HG03457 (cell line): ENCODE data around the gene DNAAF3.
"Not testable (repeated sequence)": the region's sequence is repeated elsewhere in the genome, so short reads cannot be mapped to it uniquely, and the experiment has no call there.

Source experiments
- ATAC-seq: cut with Tn5 transposase; IDR thresholded peaks from one replicate; pipeline ENCODE4 v1.9.1; 2021; ENCODE audit warnings: moderate number of reproducible peaks; ENCODE audit not compliant: unreplicated experiment

Gene DNAAF3

GRCh38 chr19:55176076-55176475, 9.7 kb upstream of the DNAAF3 start:
- ATAC-seq = no peak

DNA sequence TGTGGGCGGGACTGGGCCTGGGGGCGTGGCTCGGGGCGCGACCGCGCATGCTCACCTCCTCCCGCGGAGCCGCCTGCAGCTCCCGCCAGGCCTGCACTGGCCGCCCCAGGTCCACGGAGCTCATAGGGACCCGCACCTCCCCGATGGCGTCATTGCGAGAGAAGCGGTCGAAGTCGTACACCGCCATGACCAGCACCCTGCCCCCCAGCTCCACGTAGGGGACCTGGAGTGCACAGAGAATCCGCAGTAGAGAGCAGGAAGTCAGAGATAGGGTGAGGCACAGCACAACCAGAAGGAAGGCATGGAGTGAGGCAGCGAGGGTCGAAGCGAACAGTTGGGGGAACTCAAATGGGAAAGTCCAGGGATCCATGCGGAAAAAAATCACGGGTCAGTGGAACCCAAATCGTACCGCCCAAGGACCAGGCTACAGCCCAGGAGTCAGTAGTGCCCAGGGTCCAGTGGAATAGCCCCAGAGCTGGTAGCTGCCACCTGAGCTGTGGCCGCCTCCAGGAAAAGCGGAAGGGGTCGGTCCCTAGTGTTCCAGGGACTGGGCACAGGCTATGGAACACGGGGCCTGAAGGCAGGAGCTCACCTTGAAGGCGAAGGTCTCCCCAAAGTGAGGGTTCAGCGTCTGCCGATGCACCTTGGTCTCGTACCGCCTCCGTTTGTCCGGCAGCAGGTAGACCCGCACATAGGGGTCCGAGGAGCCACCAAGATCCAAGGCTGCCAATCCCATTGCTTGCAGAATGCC, 8.9 kb upstream of the DNAAF3 start:
- ATAC-seq = no peak

- ATAC-seq = no peak
These were observed 8.2 kb upstream of the DNAAF3 start for GRCh38 chr19:55174425-55175116.

DNA sequence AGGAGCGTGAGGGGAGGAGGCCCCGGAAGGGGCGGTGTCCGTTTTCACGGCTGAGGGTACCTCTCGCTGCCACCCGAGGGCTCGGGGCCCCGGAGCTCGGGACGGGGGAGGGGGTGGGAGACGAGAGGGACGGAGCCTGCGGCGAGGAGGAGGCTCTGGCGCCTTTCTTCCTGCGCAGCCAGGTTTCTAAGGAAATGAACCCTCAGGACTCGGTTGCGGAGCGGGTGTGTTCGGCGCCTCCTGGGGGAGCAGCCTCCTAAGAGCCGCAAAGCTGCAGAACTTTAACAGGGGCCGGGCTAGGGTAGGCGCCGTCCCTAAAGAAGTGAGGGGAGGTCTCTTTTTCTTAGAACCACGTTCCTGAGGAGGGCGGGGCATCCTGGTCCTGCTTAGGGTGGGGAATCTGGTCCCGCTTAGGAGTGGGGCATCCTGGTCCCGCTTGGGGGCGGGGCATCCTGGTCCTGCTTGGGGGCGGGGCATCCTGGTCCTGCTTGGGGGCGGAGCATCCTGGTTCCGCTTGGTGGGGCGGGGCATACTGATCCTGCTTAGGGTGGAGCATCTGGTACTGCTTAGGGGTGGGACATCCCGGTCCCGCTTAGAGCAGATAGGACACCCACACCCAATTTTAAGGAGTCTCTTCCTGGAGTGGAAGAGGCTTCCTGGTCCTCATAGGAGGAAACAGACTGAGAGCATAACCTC, 7.4 kb upstream of the DNAAF3 start:
- ATAC-seq = no peak

DNA sequence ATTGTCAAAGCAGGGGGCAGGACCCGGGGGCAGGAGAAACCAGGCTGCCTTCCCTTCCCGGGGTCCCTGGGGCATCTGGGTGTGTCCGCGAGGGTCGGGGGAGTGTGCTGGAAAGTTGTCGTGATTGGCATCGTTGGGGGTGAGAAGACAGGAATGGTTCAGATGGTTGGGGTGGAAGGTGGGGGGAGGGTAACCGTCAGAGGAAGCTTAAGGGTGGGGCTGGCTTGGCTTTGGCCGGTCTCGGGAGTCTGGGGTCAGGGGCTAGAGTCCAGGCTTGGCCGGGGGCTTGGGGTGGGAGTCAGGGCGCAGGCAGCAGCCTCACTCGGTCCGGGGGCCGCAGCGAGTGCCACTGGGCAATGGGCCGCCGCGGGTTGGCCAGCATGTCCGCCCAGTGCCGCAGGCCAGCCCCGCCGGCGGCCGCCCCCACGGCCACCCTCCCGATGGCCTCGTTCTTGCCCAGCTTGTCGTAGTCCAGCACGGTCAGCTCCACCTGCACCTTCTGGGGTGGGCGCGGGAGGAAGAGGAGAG, 6.8 kb upstream of the DNAAF3 start:
- no peak for ATAC-seq

DNA sequence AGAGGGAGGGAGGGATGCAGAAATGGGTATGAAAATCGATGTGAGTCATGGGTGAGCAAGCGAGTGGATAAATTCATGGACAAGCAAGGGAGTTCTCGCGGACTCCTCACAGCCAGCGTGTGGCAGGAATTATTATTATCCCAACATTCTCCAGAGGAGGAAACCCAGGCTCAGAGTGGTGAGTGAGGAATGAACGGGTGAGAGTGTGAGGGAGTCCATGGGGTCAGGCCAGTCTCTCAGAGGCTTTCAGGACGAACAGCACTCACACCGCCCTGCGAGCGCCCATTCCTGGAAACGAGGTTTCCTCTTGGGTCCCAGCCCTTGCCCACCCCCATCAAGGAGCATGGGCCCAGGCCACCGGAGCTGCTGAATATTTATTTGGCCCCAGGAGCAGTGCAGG, 6.3 kb upstream of the DNAAF3 start:
- no peak for ATAC-seq

DNA sequence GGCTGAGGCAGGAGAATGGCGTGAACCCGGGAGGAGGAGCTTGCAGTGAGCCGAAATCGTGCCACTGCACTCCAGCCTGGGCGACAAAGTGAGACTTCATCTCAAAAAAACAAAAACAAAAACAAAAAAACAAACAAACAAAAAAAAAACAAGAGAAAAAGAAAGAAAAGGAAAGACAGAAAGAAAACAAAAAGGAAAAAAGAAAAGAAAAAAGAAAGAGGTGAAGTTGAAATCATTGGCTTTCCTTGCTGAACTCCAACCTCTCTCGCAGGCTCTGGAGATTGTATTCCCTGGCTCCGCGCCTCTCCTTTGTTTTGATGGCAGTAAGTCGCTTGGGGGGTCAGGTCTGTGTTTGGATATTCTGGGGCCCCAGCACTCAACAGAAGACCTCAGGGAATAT, 5.9 kb upstream of the DNAAF3 start:
- not testable (repeated sequence) for ATAC-seq

DNA sequence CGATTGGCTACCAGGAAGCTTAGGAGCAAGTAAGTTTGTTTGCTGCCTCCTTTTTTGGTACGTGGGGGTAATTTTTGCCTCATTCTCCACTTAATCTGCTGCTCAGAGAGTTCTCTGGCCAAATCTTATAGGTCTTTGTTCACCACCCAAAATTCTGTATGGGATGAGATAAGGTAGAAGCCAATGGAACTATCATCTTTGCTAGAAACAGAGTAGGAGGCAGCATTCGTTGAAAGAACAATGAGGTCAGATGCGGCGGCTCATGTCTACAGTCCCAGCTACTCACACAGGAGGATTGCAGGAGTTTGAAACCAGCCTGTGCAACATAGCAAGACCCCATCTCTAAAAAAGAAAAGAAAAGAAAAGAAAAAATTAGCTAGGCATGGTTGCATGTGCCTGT, 5.0 kb upstream of the DNAAF3 start:
- no peak for ATAC-seq

- no peak for ATAC-seq
These were observed 2.7 kb upstream of the DNAAF3 start for GRCh38 chr19:55169136-55169535.

DNA sequence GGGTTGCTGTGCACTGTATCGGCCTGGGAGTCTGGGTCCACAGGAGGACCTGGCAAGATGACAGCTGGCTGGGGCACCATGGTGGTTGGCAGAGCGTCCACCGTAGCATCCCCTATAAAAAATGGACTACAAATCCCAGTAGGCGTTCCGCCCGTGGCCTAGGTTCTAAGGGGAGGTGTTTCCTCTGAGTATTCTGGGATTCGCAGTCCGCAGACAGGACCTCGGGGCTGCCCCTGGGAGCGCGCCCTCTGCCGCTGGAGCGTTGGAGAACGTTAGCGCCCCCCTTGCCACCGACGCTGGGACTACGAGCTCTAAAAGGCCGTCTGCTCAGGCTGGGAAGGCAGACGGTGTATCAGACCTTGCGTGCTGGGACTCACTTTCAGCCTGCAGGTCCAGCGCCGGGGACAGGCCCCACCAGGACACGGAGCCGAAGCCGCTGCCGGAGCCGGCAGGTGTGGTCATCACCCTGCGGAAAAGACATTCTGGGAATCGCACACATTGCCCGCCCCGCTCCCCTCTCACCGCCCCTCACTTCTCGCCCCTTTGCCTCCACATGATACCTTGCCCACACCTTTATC, 372 bp downstream of the DNAAF3 start:
- ATAC-seq = no peak

DNA sequence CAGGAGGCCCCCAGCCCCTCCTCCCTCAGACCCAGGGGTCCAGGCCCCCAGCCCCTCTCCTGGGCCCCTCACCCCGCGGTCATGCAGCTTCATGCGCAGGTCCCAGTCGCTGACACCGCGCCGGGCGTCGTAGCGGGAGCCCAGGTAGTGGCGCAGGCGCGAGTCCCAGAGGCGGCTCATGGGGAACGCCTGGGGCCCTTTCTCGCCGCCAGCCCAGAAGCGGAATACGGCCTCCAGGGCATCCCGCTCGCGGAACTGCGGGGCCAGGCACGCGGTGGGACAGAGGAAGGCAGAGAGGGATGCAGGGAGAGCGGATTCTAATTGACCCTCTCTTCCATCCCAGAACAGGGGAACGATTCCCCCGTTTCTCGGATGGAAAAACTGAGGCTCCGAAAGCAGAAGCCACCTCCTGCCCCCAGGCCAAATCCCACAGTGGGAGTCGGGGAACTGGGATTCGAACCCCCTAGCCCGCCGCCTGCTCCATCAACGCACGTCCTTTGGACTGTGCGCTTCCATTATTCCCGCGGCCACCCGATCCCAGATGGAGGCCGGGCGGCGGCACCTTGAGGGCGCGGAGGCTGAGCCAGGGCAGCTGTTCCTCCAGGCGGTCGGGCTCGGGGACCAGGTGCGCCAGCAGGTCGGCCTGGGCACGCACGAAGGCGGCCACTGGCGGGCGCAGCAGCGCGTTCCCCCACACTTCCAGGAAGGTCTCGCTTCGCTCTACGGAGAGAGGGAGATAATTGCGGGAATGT, 4.7 kb downstream of the DNAAF3 start:
- no peak for ATAC-seq

- ATAC-seq = no peak
These were observed 5.4 kb downstream of the DNAAF3 start for GRCh38 chr19:55160986-55161365.

- no peak for ATAC-seq
These were observed 6.1 kb downstream of the DNAAF3 start for GRCh38 chr19:55160128-55160985.

DNA sequence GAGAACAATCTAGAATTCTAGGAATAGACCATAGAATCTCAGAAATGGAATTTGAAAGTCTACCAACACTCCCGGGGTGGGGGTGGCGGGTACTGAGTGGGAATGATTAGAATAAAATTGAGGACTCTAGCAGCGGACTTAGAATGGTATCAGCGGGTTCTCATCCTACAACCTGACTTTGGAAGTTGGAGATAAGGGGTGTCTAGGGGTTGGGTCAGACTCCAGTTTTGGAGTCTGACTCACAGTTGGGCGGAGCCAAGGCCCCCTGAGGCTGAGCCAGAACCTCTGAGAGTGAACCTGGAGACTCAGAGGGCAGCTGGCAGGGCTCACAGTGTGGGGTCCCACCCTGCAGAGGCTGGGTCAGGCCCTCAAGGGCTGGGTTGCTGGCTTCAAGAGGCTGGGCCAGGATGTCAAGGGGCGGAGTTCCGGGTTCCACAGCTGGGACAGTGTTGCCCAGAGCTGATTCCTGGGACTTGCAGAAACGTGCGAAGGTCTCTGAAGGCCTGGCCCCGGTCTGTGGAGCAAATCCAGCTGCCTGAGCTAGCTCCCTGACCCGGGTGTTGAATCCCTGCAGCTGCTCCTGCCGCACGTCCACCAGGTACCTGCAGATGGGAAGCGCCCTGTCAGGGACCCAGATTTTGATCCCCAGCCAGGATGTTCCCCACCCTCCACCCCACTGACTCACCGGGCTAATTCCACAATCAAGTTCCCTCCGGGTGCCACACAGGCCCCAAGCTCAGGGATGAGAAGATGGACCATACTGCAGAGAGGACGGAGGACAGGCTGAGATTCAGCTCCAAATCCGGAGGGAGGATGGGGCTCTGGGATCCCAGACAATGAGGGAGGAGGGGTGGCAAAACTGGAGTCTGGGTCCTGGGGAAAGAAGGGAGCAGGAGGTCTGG, 7.3 kb downstream of the DNAAF3 start:
- no peak for ATAC-seq

DNA sequence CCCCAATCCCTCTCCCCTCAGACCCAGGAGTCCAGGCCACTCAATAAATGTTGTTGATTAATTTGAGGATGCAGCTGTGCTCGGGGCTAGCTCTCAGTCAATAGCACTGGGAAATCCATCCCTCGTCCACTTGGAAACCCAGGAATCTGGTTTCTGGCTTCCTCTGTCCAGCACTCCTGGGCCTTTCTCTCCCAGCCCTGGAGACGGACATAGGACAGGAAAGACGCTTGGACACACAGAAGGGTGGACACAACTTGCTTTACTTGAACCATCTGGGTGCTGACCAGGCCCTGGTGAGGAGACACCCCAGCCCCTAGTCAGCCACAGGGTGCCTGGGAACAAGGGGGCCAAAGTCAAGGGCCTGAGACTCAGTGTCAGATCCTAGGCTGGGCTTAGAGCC, 8.0 kb downstream of the DNAAF3 start:
- ATAC-seq = no peak

DNA sequence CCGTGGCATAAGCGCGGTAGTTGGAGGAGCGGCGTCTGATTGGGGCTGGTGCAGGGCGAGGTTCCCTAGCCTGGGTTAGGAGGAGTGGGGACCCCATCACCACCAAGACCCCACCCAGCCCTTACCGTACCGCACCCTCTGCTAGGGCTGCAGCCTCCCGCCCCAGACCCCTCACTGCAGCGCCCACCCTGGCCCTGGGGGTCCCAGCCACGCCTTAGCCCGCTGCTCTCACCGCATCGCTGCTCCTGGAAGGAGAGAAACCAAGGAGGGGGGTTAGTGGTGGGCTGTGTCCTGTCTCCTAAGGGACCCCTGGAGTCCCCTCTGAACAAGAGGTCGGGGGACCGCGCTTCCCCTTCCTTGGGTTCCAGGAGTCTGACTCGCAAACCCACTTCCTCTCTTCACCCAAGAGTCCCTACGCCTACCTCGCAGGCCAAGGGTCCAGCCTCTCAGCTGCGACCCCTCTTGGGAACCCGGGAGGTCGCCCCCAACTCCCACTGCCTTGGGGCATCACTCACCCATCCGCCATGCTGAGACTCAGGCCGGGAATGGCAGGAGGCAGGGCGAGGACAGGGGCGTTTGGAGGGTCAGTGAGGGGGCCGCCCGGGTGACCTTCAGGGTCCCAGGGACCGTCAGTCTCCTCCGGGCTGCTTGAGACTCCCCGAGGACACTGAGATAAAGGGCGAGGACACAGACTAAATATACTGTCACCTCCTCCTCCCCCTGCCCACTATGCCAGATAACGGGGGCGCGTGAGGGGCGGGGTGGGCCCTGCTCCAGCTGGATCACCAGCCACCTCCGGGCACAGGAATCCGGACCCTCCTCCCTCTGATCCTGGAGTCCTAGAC, 9.1 kb downstream of the DNAAF3 start, which contains the start of gene TNNI3:
Gene TNNI3, minus strand, starts transcription at position 669 of the 845 bp plus-strand sequence. Its CDS starts 143 bp downstream, at position 526.
- ATAC-seq = no peak

DNA sequence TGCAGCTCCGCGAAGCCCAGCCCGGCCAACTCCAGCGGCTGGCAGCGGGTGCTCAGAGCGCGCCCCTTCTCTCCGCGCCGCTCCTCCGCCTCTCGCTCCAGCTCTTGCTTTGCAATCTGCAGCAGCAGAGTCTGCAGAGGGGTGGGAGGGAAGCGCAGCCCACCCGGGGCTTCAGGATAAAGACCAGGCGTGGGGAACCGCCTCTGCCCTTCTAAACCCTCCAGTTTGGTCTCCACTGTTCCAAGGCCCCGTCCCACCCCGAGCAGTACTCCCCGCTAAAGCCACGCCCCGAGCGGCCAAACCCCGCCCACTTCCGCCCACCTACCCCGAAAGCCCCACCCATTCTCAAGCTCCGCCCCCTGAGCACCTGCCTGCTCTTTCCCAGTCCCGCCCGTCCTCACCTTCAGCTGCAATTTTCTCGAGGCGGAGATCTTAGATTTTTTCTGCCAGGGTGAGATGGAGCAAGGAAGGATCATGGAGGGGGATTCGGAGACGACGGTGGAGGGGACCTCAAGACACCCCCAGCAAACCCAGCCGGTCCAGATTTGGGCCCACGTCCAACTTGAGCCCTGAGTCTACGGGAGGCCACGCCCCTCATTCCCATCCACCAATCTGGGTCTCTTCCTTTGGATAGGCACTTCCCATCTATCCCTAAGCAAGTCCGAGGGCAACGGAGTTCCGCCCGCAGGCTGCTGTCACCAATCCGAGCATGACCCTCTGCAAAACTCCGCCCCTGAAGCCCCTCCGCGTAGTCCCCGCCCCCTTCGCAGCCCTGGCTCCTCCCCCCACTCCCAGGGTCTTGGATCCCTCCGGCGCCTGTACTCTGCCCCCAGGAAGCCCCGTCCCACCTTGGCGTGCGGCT, 10.0 kb downstream of the DNAAF3 start:
- ATAC-seq = no peak
